Measurements from ENCODE around the gene KLHL12.

Gene KLHL12

DNA sequence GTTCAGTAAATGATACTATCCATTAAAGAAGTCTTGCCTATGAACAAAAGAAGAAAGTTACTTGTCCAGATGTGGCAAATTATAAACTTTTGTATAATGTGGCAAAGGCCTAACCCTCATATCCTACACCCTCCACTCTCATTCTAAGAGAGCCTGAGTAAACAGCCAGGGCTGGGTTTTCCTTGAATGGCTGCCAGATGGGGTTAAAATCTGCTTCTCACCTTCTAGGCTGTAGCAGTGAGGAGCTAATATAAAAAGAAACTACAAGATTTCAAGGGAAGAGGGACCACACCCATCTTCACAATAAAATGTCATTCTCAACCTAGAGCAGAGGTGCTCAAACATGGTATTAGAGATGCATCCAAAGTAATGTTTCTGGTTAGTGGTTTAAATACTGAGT, 47.0 kb downstream of the KLHL12 start:
- DNase-seq = no peak

DNA sequence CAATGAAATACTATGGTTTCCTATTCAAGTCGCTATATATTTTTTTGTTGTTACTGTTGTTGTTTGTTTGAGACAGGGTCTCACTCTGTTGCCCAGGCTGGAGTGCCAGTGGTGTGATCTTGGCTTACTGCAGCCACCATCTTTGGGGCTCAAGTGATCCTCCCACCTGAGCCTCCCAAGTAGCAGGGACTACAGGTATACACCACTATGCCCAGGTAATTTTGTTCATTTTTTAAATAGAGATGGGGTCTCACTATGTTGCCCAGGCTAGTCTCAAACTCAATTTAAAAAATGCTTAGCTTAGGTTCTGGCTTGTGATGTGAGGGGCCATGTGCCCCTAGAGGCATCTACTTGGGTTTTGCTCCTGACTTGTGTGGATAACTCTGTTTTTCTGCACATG, 47.9 kb downstream of the KLHL12 start:
- DNase-seq = no peak

DNA sequence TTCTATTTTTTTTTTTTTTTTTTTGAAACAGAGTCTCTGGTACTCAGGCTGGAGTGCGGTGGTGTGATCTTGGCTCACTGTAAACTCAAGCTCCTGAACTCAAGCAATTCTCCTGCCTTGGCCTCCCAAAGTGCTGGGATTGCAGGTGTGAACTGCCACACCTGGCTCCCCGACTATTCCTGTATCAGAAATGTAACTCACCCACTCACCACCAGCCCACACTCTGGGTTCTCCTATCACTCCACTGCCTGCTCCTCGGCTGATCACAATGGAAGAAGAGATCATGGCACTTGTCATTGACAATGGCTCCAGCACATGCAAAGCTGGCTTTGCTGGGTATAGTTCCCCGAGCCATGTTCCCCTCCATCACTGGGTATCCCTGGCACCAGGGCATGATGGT, 54.0 kb downstream of the KLHL12 start:
- no peak for DNase-seq

DNA sequence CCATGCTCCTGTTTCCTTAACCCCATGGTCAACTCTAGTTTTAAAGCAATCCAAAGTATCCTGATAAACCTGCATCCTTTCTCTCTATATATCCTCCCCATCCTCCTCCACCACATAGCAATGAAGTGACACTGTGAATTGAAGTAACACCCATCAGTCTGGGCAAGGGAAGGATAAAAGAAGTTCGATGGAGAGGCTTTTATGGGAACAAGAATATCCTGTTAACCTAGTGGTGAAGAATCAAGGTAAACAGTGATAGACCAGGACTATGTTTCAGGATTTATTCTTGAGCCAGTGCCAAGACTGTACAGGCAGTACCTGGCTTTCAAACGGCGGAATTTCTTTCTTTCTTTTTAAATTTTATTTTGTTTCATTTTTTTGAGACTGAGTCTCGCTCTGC, 55.7 kb downstream of the KLHL12 start:
- no peak for DNase-seq

GRCh38 chr1:202862679-202863560, 64.1 kb downstream of the KLHL12 start:
- no peak for DNase-seq

DNA sequence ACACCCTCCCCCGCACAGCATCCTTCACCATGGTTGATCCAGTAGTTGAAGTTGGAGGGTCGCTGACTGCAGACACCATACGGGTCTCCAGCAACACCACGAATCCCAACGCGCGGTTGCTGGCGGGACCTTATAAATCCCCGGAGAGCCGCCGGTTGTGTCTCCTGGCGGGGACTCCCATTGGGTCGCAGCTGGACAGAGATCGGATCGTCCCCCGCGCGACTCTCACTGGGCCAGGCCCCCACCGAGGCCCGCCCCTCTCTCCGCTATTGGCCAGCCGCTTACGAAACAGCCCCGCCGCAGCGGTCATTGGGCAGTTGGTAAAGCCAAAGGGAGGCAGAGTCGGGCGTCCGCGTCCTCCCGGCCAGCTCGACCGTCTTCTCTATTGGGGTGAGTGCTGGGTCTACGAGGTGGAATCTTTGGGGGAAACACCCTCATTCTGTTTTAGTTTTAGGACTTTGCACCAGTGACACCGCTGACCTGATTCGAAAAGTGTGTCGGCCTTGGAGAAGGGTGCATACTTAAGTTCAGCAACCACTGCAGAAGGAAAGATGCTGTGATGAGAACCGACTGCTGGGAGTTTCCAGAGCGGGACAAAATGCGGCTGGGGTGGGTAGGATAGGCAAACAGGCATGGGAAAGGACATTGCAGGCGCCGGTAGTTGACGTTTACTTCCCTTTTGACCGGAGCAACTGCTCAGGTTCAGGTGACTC, 65.5 kb downstream of the KLHL12 start:
- DNase-seq = peak; percentile 92

GRCh38 chr1:202860744-202861419, 66.2 kb downstream of the KLHL12 start:
- DNase-seq = peak; percentile 68

GRCh38 chr1:202858789-202859414, 68.1 kb downstream of the KLHL12 start:
- DNase-seq = no peak

DNA sequence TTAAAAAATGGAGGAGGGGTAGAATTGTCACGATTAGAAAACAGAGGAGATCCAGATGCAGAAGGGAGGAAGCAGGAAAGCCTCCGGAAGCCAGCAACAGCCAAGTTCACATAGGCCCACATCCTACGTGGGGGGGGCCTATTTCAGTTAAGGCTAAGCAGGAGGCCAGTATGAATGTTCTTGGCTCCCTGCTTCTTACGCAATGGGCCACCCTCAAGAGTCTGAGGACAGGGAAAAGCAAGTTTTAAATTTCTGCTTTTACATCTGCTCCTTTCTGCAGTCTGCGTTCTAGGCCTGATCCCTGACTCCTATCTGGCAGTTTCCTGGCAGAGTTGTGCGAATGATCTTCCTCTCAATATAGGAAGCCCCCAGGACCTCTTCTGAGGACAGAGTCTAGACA, 68.7 kb downstream of the KLHL12 start:
- no peak for DNase-seq

DNA sequence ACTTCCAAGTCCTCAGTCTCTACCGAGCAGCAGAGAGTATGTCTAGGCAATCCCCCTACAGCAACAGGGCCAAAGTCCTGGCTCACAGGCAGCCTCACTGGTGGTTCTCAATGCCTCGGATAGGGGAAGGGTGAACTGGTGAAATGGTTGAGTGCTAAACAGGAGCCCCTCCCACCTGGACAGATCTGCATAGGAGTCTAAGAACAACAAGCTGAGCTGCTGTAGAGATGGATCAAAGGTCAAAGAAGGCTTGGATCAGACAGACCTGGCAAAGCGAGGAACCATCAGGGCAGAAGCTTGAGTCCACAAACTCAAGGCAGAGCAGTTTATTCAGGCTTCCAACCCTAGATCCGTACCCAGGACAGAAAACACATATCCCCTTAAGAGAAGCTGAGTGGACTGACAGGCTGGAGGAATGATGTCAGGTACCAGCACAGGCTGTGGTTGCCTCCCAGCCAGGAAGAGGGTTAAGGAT, 69.9 kb downstream of the KLHL12 start:
- DNase-seq = no peak

GRCh38 chr1:202856014-202856413, 71.0 kb downstream of the KLHL12 start:
- DNase-seq = no peak

- DNase-seq = no peak
These were observed 72.2 kb downstream of the KLHL12 start for GRCh38 chr1:202854787-202855186.

DNA sequence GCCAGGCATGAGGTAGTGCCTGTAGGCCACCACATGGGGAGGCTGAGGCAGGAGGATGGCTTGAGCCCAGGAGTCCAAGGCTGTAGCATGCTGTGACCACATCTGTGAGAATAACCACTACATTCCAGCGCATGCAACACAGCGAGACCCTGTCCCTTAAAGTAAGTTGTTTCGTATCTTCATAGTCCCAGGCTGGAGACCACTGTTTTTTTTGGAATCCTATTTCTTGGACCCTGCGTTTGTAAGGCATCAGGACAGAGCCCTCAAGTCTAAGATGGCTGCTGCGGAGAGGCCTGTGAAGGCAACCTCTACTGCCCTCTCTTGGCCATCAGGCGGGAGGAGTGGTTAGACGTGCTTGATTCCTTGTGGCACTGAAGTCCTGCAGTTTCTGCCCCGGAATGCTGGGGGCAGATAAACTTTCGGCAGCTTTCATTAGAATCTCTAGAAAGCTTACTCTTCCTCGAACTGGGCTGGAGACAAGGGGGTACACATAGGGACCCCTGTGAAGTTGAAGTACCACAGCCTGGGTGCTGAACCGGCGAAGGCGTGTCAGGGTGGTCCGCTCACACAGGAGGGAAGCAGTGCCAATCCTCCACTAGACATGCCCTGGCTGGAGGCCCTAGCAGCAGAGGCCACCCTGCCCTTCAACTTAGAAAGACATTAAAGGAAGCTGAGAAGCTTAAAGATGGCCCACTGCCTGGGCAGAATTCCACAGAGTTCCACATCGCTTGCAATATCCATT, 74.7 kb downstream of the KLHL12 start:
- no peak for DNase-seq

GRCh38 chr1:202850593-202851362, 76.3 kb downstream of the KLHL12 start:
- no peak for DNase-seq

GRCh38 chr1:202848191-202848542, 78.9 kb downstream of the KLHL12 start:
- DNase-seq = no peak

- no peak for DNase-seq
These were observed 82.1 kb downstream of the KLHL12 start for GRCh38 chr1:202844935-202845334.

DNA sequence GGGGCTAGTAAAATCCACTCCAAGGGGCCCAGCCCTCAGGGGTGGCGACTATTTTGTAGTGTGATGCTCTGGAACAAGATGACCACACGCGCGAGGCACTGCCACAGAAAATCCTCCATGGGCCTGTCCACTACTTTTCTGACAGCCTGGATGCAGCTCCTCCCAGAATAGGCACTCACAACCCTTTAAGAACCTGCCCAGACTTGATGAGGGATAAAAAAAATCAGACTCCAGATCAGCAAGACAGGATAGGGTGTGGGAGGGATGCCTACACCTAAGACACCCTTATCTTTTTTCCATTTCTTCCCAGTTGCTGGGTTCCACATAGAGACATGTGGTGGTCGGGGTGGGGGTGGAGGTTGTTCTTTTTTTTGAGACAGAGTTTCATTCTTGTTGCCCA, 82.8 kb downstream of the KLHL12 start:
- DNase-seq = no peak

- no peak for DNase-seq
These were observed 84.0 kb downstream of the KLHL12 start for GRCh38 chr1:202843081-202843480.
